Liver (tissue), 3 donors: Measurements from ENCODE around the gene PIK3R5.

Source experiments
- TAF1 ChIP-seq: conservative IDR thresholded peaks from 2 replicates; pipeline ENCODE4 v1.6.1; 2016; ENCODE audit warnings: antibody characterized with exemption, mild to moderate bottlenecking
- TF ChIP-seq, protein P1 (sequence below): IDR thresholded peaks from 2 replicates; pipeline ENCODE4 v1.6.1; 2016; ENCODE audit warnings: antibody characterized with exemption
- TF ChIP-seq, protein P2 (sequence below): IDR thresholded peaks from 2 replicates; pipeline ENCODE4 v1.6.1; 2016; ENCODE audit warnings: antibody characterized with exemption
- TF ChIP-seq, protein P3 (sequence below): fragments of 150-350 bp; IDR thresholded peaks from 2 replicates; pipeline ENCODE4 v1.5.1; 2017; ENCODE audit warnings: improper control_type of control experiment, low read depth, low read length; ENCODE audit not compliant: missing input control
- donor health status: healthy.
- donor health status: healthy.

DNA sequence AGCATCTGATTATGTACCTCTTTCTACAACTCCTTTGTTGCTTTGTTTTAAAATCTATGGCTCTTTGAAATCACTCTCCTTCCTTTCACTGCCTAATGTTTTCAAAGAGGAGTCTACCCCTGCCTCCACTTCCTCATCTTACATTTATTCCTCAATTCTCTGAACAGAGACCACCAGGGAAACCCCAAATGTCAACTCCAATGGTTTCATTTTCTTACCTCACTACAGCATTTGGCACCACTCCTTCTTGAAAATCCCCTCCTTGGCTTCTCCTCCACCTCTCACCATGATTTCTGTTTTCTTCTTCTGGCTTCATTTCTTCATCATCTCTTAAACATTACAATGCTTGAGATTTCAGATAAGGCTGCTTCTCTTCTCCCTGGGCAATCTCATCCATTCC, 2.4 kb upstream of the PIK3R5 start:
- TF ChIP-seq, protein P1, sequence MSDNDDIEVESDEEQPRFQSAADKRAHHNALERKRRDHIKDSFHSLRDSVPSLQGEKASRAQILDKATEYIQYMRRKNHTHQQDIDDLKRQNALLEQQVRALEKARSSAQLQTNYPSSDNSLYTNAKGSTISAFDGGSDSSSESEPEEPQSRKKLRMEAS = no peak
- TF ChIP-seq, protein P2, sequence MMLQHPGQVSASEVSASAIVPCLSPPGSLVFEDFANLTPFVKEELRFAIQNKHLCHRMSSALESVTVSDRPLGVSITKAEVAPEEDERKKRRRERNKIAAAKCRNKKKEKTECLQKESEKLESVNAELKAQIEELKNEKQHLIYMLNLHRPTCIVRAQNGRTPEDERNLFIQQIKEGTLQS = no peak
- TF ChIP-seq, protein P3, sequence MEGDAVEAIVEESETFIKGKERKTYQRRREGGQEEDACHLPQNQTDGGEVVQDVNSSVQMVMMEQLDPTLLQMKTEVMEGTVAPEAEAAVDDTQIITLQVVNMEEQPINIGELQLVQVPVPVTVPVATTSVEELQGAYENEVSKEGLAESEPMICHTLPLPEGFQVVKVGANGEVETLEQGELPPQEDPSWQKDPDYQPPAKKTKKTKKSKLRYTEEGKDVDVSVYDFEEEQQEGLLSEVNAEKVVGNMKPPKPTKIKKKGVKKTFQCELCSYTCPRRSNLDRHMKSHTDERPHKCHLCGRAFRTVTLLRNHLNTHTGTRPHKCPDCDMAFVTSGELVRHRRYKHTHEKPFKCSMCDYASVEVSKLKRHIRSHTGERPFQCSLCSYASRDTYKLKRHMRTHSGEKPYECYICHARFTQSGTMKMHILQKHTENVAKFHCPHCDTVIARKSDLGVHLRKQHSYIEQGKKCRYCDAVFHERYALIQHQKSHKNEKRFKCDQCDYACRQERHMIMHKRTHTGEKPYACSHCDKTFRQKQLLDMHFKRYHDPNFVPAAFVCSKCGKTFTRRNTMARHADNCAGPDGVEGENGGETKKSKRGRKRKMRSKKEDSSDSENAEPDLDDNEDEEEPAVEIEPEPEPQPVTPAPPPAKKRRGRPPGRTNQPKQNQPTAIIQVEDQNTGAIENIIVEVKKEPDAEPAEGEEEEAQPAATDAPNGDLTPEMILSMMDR = no peak
- no peak for TF ChIP-seq TAF1
